GM18526 (cell line): ENCODE data around the gene NSUN7.

ENCODE experiments used
- POLR2A ChIP-seq: IDR thresholded peaks from 3 replicates; pipeline ENCODE4 v1.6.1; 2011; ENCODE audit not compliant: insufficient read length; ENCODE audit errors: extremely low read depth

NSUN7 gene

GRCh38 chr4:40749717-40750460 is at the start of gene NSUN7:
Gene NSUN7, plus strand, starts transcription at chr4:40749955. Its CDS starts 739 bp downstream, at chr4:40750694.
- TF ChIP-seq POLR2A: no peak

GRCh38 chr4:40702137-40702799 is 47.5 kb upstream of the NSUN7 start:
- TF ChIP-seq POLR2A: no peak

- TF ChIP-seq POLR2A: no peak
These were observed 47.0 kb upstream of the NSUN7 start for GRCh38 chr4:40702800-40703151.

GRCh38 chr4:40704073-40704472 is 45.7 kb upstream of the NSUN7 start:
- no peak for TF ChIP-seq POLR2A

GRCh38 chr4:40710484-40711254 is 39.1 kb upstream of the NSUN7 start:
- TF ChIP-seq POLR2A: no peak

- TF ChIP-seq POLR2A: no peak
These were observed 36.0 kb upstream of the NSUN7 start for GRCh38 chr4:40713798-40714197.

GRCh38 chr4:40718586-40718985 is 31.2 kb upstream of the NSUN7 start:
- no peak for TF ChIP-seq POLR2A

- no peak for TF ChIP-seq POLR2A
These were observed 30.6 kb upstream of the NSUN7 start for GRCh38 chr4:40719008-40719623.

- TF ChIP-seq POLR2A: no peak
These were observed 29.4 kb upstream of the NSUN7 start for GRCh38 chr4:40720351-40720750.

GRCh38 chr4:40720916-40721315 is 28.8 kb upstream of the NSUN7 start:
- TF ChIP-seq POLR2A: no peak

GRCh38 chr4:40721730-40722171 is 28.0 kb upstream of the NSUN7 start:
- no peak for TF ChIP-seq POLR2A

- TF ChIP-seq POLR2A: no peak
These were observed 27.1 kb upstream of the NSUN7 start for GRCh38 chr4:40722576-40723161.

GRCh38 chr4:40723728-40724127 is 26.0 kb upstream of the NSUN7 start:
- no peak for TF ChIP-seq POLR2A

- TF ChIP-seq POLR2A: no peak
These were observed 21.4 kb upstream of the NSUN7 start for GRCh38 chr4:40728333-40728732.

- TF ChIP-seq POLR2A: no peak
These were observed 20.2 kb upstream of the NSUN7 start for GRCh38 chr4:40729555-40729954.
